HG02973 (cell line): ENCODE data around the gene TRIM45.

ENCODE experiments used
- ATAC-seq: cut with Tn5 transposase; IDR thresholded peaks from one replicate; pipeline ENCODE4 v1.9.1; 2021; ENCODE audit warnings: moderate library complexity; ENCODE audit not compliant: unreplicated experiment

The TRIM45 gene

GRCh38 chr1:117061986-117062415 is 59.5 kb downstream of the TRIM45 start:
- ATAC-seq = peak; percentile 23
